ENCODE measurements around the gene MAGI2.

The MAGI2 gene

DNA sequence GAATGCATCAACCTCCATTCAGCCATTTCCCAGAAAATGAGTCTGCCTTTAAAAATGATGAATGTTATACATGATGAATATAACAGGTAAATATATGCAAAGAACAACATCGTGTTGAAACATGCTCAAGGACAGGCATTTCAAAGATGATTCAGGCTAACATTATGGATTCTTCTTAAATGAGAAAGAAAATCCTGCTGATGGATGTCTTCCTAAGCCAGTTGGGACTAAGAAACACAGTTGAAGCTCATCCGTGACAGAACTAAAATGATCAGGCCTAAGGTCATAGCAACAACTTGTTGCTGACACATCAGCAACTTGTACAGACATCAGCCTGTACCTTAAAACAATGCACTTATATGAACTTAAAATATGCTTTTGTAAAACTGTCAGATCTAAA is 267.9 kb downstream of the MAGI2 start:
- Histone ChIP-seq H3K9me3 (ENCODE audit: control insufficient read depth, insufficient read depth, low read length) (no peaks in the 10 kb centered on the region), H3K27me3 (ENCODE audit: control insufficient read depth, low read length) (no peaks in the 10 kb centered on the region), H3F3A (ENCODE audit: control insufficient read depth, insufficient read depth) (no peaks in the 10 kb centered on the region), H3K4me1 (ENCODE audit: control insufficient read depth, low read length) (no peaks in the 10 kb centered on the region), H4K20me1 (ENCODE audit: control insufficient read depth, insufficient read depth, low read depth, low read length) (no peaks in the 10 kb centered on the region), H3K27ac (ENCODE audit: low read depth, low read length) (no peak overlapping the region), H3K79me2 (ENCODE audit: control insufficient read depth, low read length) (no peaks in the 10 kb centered on the region), H3K36me3 (ENCODE audit: control insufficient read depth, low read length) (no peaks in the 10 kb centered on the region), H3K4me3 (ENCODE audit: low read length) (no peak overlapping the region), H3K9me2 (replicated peaks; ENCODE audit: control insufficient read depth, low read length) (no peaks in the 10 kb centered on the region; the same call in 1 of the 2 replicates), H3K4me2 (ENCODE audit: low read length) (no peak overlapping the region)
- no peak for TF ChIP-seq EZH2phosphoT487 (IDR thresholded peaks at IDR 0.05; ENCODE audit: borderline replicate concordance, low read length)
- TF ChIP-seq, protein P1, sequence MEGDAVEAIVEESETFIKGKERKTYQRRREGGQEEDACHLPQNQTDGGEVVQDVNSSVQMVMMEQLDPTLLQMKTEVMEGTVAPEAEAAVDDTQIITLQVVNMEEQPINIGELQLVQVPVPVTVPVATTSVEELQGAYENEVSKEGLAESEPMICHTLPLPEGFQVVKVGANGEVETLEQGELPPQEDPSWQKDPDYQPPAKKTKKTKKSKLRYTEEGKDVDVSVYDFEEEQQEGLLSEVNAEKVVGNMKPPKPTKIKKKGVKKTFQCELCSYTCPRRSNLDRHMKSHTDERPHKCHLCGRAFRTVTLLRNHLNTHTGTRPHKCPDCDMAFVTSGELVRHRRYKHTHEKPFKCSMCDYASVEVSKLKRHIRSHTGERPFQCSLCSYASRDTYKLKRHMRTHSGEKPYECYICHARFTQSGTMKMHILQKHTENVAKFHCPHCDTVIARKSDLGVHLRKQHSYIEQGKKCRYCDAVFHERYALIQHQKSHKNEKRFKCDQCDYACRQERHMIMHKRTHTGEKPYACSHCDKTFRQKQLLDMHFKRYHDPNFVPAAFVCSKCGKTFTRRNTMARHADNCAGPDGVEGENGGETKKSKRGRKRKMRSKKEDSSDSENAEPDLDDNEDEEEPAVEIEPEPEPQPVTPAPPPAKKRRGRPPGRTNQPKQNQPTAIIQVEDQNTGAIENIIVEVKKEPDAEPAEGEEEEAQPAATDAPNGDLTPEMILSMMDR (IDR thresholded peaks at IDR 0.05; ENCODE audit: low read depth, low read length, poor library complexity, severe bottlenecking) = no peak

- no peaks in the 10 kb centered on the region for H3K36me3 ChIP-seq (ENCODE audit: control insufficient read depth, low read length)
- TF ChIP-seq, protein P1 (IDR thresholded peaks at IDR 0.05; ENCODE audit: low read depth, low read length, poor library complexity, severe bottlenecking) = no peak
- no peak for TF ChIP-seq EZH2phosphoT487 (IDR thresholded peaks at IDR 0.05; ENCODE audit: borderline replicate concordance, low read length)
- no peaks in the 10 kb centered on the region for H3K79me2 ChIP-seq (ENCODE audit: control insufficient read depth, low read length)
- H3F3A ChIP-seq (ENCODE audit: control insufficient read depth, insufficient read depth) = no peaks in the 10 kb centered on the region
- H3K27ac ChIP-seq (ENCODE audit: low read depth, low read length) = no peak overlapping the region
- H3K27me3 ChIP-seq (ENCODE audit: control insufficient read depth, low read length) = no peaks in the 10 kb centered on the region
- no peaks in the 10 kb centered on the region for H3K9me3 ChIP-seq (ENCODE audit: control insufficient read depth, insufficient read depth, low read length)
- no peaks in the 10 kb centered on the region for H3K9me2 ChIP-seq (replicated peaks; ENCODE audit: control insufficient read depth, low read length)
- no peak overlapping the region for H3K4me2 ChIP-seq (ENCODE audit: low read length)
- no peaks in the 10 kb centered on the region for H3K4me1 ChIP-seq (ENCODE audit: control insufficient read depth, low read length)
- no peaks in the 10 kb centered on the region for H4K20me1 ChIP-seq (ENCODE audit: control insufficient read depth, insufficient read depth, low read depth, low read length)
- H3K4me3 ChIP-seq (ENCODE audit: low read length) = no peak overlapping the region
Observed at GRCh38 chr7:79182283-79182682, 271.2 kb downstream of the MAGI2 start.

- Histone ChIP-seq H3K36me3 (ENCODE audit: control insufficient read depth, low read length) (no peaks in the 10 kb centered on the region), H3K27me3 (ENCODE audit: control insufficient read depth, low read length) (no peaks in the 10 kb centered on the region), H3K4me3 (ENCODE audit: low read length) (no peak overlapping the region), H4K20me1 (ENCODE audit: control insufficient read depth, insufficient read depth, low read depth, low read length) (no peaks in the 10 kb centered on the region), H3K9me2 (replicated peaks; ENCODE audit: control insufficient read depth, low read length) (no peaks in the 10 kb centered on the region), H3K79me2 (ENCODE audit: control insufficient read depth, low read length) (no peaks in the 10 kb centered on the region), H3K4me1 (ENCODE audit: control insufficient read depth, low read length) (no peaks in the 10 kb centered on the region), H3K27ac (ENCODE audit: low read depth, low read length) (no peak overlapping the region), H3K4me2 (ENCODE audit: low read length) (no peak overlapping the region), H3K9me3 (ENCODE audit: control insufficient read depth, insufficient read depth, low read length) (no peaks in the 10 kb centered on the region), H3F3A (ENCODE audit: control insufficient read depth, insufficient read depth) (no peaks in the 10 kb centered on the region)
- no peak for TF ChIP-seq EZH2phosphoT487 (IDR thresholded peaks at IDR 0.05; ENCODE audit: borderline replicate concordance, low read length)
Observed at GRCh38 chr7:79180533-79180932, 272.9 kb downstream of the MAGI2 start.

- Histone ChIP-seq H3K79me2 (ENCODE audit: control insufficient read depth, low read length) (no peaks in the 10 kb centered on the region), H3K4me3 (ENCODE audit: low read length) (no peak overlapping the region), H3K9me2 (replicated peaks; ENCODE audit: control insufficient read depth, low read length) (no peaks in the 10 kb centered on the region), H3K9me3 (ENCODE audit: control insufficient read depth, insufficient read depth, low read length) (no peaks in the 10 kb centered on the region), H3K27ac (ENCODE audit: low read depth, low read length) (no peak overlapping the region), H3K4me1 (ENCODE audit: control insufficient read depth, low read length) (no peaks in the 10 kb centered on the region), H3F3A (ENCODE audit: control insufficient read depth, insufficient read depth) (no peaks in the 10 kb centered on the region), H3K4me2 (ENCODE audit: low read length) (no peak overlapping the region), H3K36me3 (ENCODE audit: control insufficient read depth, low read length) (no peaks in the 10 kb centered on the region), H3K27me3 (ENCODE audit: control insufficient read depth, low read length) (no peaks in the 10 kb centered on the region), H4K20me1 (ENCODE audit: control insufficient read depth, insufficient read depth, low read depth, low read length) (no peaks in the 10 kb centered on the region)
- TF ChIP-seq, protein P1 (IDR thresholded peaks at IDR 0.05; ENCODE audit: low read depth, low read length, poor library complexity, severe bottlenecking) = peak; percentile 53
- no peak for TF ChIP-seq EZH2phosphoT487 (IDR thresholded peaks at IDR 0.05; ENCODE audit: borderline replicate concordance, low read length)
Observed at GRCh38 chr7:79176859-79177477, 276.5 kb downstream of the MAGI2 start.
